Endothelial cell of umbilical vein (primary cell): Measurements from ENCODE around the gene HOXA13. TPM values are rescaled to one million over a fixed set of nuclear protein-coding genes. Genes with fewer than 3 reads are reported as not detected.
A peak's percentile ranks its signal among the peaks of the same experiment; 100 is the strongest.

ENCODE experiments used
- Bru-seq: library from RNA; stranded (reverse); fragments of 400-500 nt; gene quantifications from one replicate; lab custom pipeline; 2021; lab: Mats Ljungman, UMichigan
- BruChase-seq, 2 experiments: library from RNA; stranded (reverse); fragments of 400-500 nt; gene quantifications; one replicate each; lab custom pipeline; 2021; lab: Mats Ljungman, UMichigan
- BruUV-seq: library from RNA; stranded (reverse); fragments of 400-500 nt; replicated peaks from 2 replicates; lab custom pipeline; 2021; lab: Mats Ljungman, UMichigan
- CTCF ChIA-PET: fragments of 300-600, 350-600 bp; sonication (Branson Sonifier 250); formaldehyde crosslinking; loops from one replicate; lab custom pipeline; 2021; ENCODE audit warnings: antibody characterized with exemption, inconsistent platforms; lab: Charles Lee
- POLR2A ChIA-PET: fragments of 300-600, 350-600 bp; sonication (Branson Sonifier 250); formaldehyde crosslinking; loops from one replicate; lab custom pipeline; 2021; ENCODE audit warnings: antibody characterized with exemption, inconsistent platforms; lab: Charles Lee
- DNase-seq: peaks from one replicate; pipeline ENCODE4 v3.0.0-alpha.2; 2011; ENCODE audit warnings: low read depth, low spot score
- FAIRE-seq: peaks from 2 replicates; lab custom pipeline; 2011; peaks lifted over from hg19 to GRCh38; lab: Jason Lieb, UNC
- H2AFZ ChIP-seq: 2 replicates; pipeline ENCODE4 v1.6.0; 2012; ENCODE audit warnings: low read depth, low read length, control low read depth, inconsistent platforms
- H3K27ac ChIP-seq: 2 replicates; pipeline ENCODE4 v1.5.1; 2011; ENCODE audit warnings: low read depth, mild to moderate bottlenecking, control low read depth, low read length, moderate library complexity; ENCODE audit not compliant: insufficient read depth
- H3K27me3 ChIP-seq, 2 experiments: 2 replicates each; pipeline versions ENCODE4 v1.6.0 to v1.6.1; 2011; ENCODE audit warnings: low read length in 2 of 2, mixed read lengths in 1 of 2; ENCODE audit not compliant: control insufficient read depth in 2 of 2, insufficient read depth in 2 of 2
- H3K36me3 ChIP-seq, 2 experiments: 2 replicates in 1 of 2; 3 replicates in 1 of 2; pipeline ENCODE4 v1.5.1; 2011; ENCODE audit warnings: low read length in 2 of 2, mild to moderate bottlenecking in 1 of 2, moderate library complexity in 1 of 2; ENCODE audit not compliant: control insufficient read depth in 2 of 2, insufficient read depth in 2 of 2; ENCODE audit errors: extremely low read depth in 1 of 2
- H3K4me1 ChIP-seq: 3 replicates; pipeline ENCODE4 v1.5.1; 2011; ENCODE audit warnings: mild to moderate bottlenecking, low read length; ENCODE audit not compliant: control insufficient read depth, insufficient read depth; ENCODE audit errors: extremely low read depth
- H3K4me2 ChIP-seq: 2 replicates; pipeline ENCODE4 v1.6.1; 2011; ENCODE audit warnings: low read length, control low read depth, mixed read lengths; ENCODE audit not compliant: insufficient read depth
- H3K4me3 ChIP-seq, 3 experiments: fragments of 200-600 bp in 1 of 3; sonication (generic), shearing (Covaris generic) in 1 of 3; replicated peaks in 1 of 3; 2 replicates each; pipeline ENCODE4 v1.5.1; 2011 to 2016; ENCODE audit warnings: control low read depth in 3 of 3, low read length in 3 of 3, mild to moderate bottlenecking in 2 of 3, inconsistent platforms in 1 of 3, low read depth in 1 of 3, moderate library complexity in 1 of 3; ENCODE audit not compliant: insufficient read depth in 1 of 3
- H3K79me2 ChIP-seq: 2 replicates; pipeline ENCODE4 v1.6.0; 2012; ENCODE audit warnings: low read length, inconsistent platforms; ENCODE audit not compliant: control insufficient read depth, insufficient read depth
- H3K9ac ChIP-seq: replicated peaks from 2 replicates; pipeline ENCODE3; 2011; ENCODE audit warnings: low read length, control low read depth; ENCODE audit not compliant: insufficient read depth; ENCODE audit errors: extremely low read depth
- H3K9me1 ChIP-seq: replicated peaks from 3 replicates; pipeline ENCODE4 v1.6.0; 2011; ENCODE audit warnings: mild to moderate bottlenecking, low read length; ENCODE audit not compliant: control insufficient read depth, insufficient read depth; ENCODE audit errors: extremely low read depth
- H3K9me3 ChIP-seq: replicated peaks from 2 replicates; pipeline ENCODE4 v1.5.1; 2012; ENCODE audit warnings: low read length, inconsistent platforms; ENCODE audit not compliant: control insufficient read depth, insufficient read depth
- H4K20me1 ChIP-seq: replicated peaks from 2 replicates; pipeline ENCODE3; 2011; ENCODE audit warnings: mild to moderate bottlenecking, low read length; ENCODE audit not compliant: control insufficient read depth, insufficient read depth; ENCODE audit errors: extremely low read depth
- EZH2 ChIP-seq: IDR thresholded peaks from 2 replicates; pipeline ENCODE4 v1.6.1; 2012; ENCODE audit warnings: borderline replicate concordance, low read depth, mild to moderate bottlenecking, moderate library complexity, low read length, inconsistent platforms; ENCODE audit not compliant: severe bottlenecking
- FOS ChIP-seq: IDR thresholded peaks from 2 replicates; pipeline ENCODE4 v1.6.1; 2011; ENCODE audit warnings: mild to moderate bottlenecking, low read length, moderate library complexity, borderline replicate concordance; ENCODE audit not compliant: insufficient read depth
- GATA2 ChIP-seq: IDR thresholded peaks from 2 replicates; pipeline ENCODE4 v1.7.0; 2011; ENCODE audit warnings: low read depth, mild to moderate bottlenecking, moderate library complexity, mixed read lengths, low read length; ENCODE audit not compliant: insufficient read length, insufficient read depth
- JUN ChIP-seq: IDR thresholded peaks from 2 replicates; pipeline ENCODE4 v1.6.1; 2011; ENCODE audit warnings: borderline replicate concordance, low read depth; ENCODE audit not compliant: insufficient read length, insufficient read depth
- MYC ChIP-seq: IDR thresholded peaks from one replicate; pipeline ENCODE4 v1.6.1; 2011; ENCODE audit warnings: mild to moderate bottlenecking, low read depth, low read length
- POLR2A ChIP-seq: IDR thresholded peaks from 2 replicates; pipeline ENCODE4 v1.6.1; 2012; ENCODE audit warnings: low read depth, mild to moderate bottlenecking, control low read depth, low read length
- POLR2AphosphoS5 ChIP-seq: IDR thresholded peaks from 2 replicates; pipeline ENCODE4 v1.6.1; 2012; ENCODE audit warnings: low read depth, mild to moderate bottlenecking, control low read depth, low read length, moderate library complexity; ENCODE audit not compliant: insufficient read depth
- dilution Hi-C: fragments of 300-500 bp; cut with MboI; formaldehyde crosslinking; loops from one replicate; pipeline ENCODE4 v1.15.0; 2019; ENCODE audit warnings: low sequenced_read_pairs; ENCODE audit not compliant: extremely low pct_ligation_motif_present
- intact Hi-C: fragments of 100-400 bp; cut with micrococcal nuclease; formaldehyde crosslinking; loops from one replicate; pipeline ENCODE4 v1.10.0; 2022
- long read RNA-seq: library from polyadenylated mRNA; stranded (forward); transcript quantifications from one replicate; pipeline ENCODE4 v2.0.0, GENCODE V29; 2021
- polyA minus RNA-seq, 3 experiments: library from RNA; depleted of rRNA, polyadenylated mRNA; stranded (reverse); fragments of >200 nt; gene quantifications; 1 replicate in 1 of 3; 2 replicates in 2 of 3; pipeline ENCODE4 v1.2.3, GENCODE V29; 2011
- polyA plus RNA-seq, 4 experiments: library from polyadenylated mRNA; depleted of rRNA in 3 of 4; stranded (reverse) in 3 of 4; unstranded in 1 of 4; fragments of >200 nt; gene quantifications; 2 replicates each; pipeline versions ENCODE4 v1.2.1 to v1.2.3, GENCODE V29; 2011 to 2012; ENCODE audit warnings: missing spikeins in 1 of 4
- total RNA-seq: library from RNA; stranded (reverse); gene quantifications from 2 replicates; pipeline ENCODE4 v1.2.3, GENCODE V29; 2021

Gene HOXA13
- total RNA-seq (0.09 and 0.22 TPM in 2 replicates), polyA plus RNA-seq (0.02 TPM in 1 of 2 replicates, not detected in the other), polyA minus RNA-seq (not detected in 2 replicates), Bru-seq, nascent RNA (percentile 34 among the genes with signal in this experiment), BruChase-seq, experiment 1, labeled RNA remaining after a 6-hour chase (percentile 16 among the genes with signal in this experiment), BruChase-seq, experiment 2, labeled RNA remaining after a 2-hour chase (percentile 36 among the genes with signal in this experiment)
- polyA plus RNA-seq (2011; cell fraction: cytosol; rRNA removed): 0.01 TPM in 2 replicates
- 0.03 TPM in 1 of 2 replicates, not detected in the other for polyA plus RNA-seq (2011; cell fraction: nucleus; rRNA removed)
- not detected in 2 replicates for polyA plus RNA-seq (2012)
- 0.72 TPM for polyA minus RNA-seq (2011; cell fraction: cytosol; rRNA and poly(A)+ RNA removed)
- not detected in 2 replicates for polyA minus RNA-seq (2011; cell fraction: nucleus; rRNA and poly(A)+ RNA removed)
- long read RNA-seq: 0 reads

DNA sequence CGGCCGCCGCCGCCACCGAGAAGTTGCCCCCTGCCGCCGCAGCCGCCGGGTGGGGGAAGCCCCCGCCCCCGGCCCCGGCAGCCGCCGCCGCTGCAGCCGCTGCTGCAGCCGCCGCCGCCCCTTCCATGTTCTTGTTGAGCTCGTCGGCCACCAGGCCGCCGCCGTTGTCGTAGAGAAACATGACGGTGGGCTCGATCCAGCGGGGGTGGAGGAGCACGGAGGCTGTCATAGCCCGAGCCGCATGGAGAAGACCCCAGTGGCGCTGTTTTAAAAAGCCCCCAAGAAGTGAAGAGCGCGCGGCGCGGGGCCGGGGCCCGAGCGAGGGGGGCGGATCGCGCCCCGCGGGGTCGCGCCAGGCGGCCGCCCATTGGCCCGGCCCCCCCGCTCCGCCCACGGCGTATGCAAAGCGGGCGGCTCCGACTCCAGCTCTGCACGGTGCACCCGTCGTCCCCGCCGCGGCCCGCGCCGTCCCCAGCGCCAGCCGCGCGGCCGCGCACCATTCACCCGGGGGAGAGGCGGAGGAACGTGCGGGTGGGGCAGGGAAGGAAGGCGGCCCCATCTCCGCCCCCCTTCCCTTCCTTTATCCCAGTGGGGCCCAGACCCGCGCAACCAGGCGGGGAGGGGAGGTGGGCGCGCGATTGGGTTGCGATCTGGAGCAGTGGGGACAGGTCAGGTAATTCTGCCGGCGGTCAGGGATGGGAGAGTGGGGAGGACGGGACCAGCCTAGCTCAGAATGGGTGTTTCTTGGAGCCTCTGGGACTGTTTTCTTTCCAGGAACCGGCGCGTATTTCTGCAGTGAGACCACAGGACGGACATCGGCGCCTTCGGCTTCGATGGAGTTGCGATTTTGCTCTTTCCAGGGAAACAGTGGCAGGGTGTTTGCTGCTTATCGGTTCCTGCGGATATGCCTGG lies at the start of gene HOXA13:
Gene HOXA13 (minus strand): TSS at position 243 of the 912 bp plus-strand sequence. CDS start 14 bp downstream, at position 229.
- peak within 1 kb of the TSS; percentile 75 for H2AFZ ChIP-seq
- no peaks in the 10 kb centered on the region for H3K36me3 ChIP-seq
- BruUV-seq: no TSS peak
- ChIA-PET POLR2A (no interaction called here), CTCF (interaction anchor here (0.7 to 2.9 kb wide), 18 partner anchors 9 to 896 kb away, joined by 3 to 24 read pairs (median 4); partner anchors contain the start of gene HOXA11)
- no peaks in the 10 kb centered on the region for H4K20me1 ChIP-seq
- H3K4me2 ChIP-seq: peak within 1 kb of the TSS; percentile 75
- H3K27me3 ChIP-seq: peaks cover 75 to 94% of the 10 kb centered on the region in 2 experiments
- dilution Hi-C loops (no loop called here), intact Hi-C loops (loop anchor here (1.0 to 2.0 kb wide), 2 partner anchors 39 to 376 kb away; no protein-coding TSS in a partner anchor)
- FAIRE-seq (peak; percentile 40), DNase-seq (no peak)
- no peaks in the 10 kb centered on the region for H3K9me1 ChIP-seq
- peaks cover 18% of the 10 kb centered on the region for H3K4me1 ChIP-seq
- no peak within 1 kb of the TSS for H3K9ac ChIP-seq
- peak within 1 kb of the TSS; percentile 19 to 47 (median 34) for H3K4me3 ChIP-seq
- no peaks in the 10 kb centered on the region for H3K79me2 ChIP-seq
- H3K27ac ChIP-seq: no peak within 1 kb of the TSS
- TF ChIP-seq EZH2 (peak; percentile 53), POLR2AphosphoS5 (no peak), POLR2A (no peak), GATA2 (no peak), MYC (no peak), FOS (no peak), JUN (no peak)
- no peaks in the 10 kb centered on the region for H3K9me3 ChIP-seq
